Measurements from ENCODE around the gene APLP1. TPM values are rescaled to one million over a fixed set of nuclear protein-coding genes. Genes with fewer than 3 reads are reported as not detected.

Gene APLP1
- total RNA-seq, 1 donor from 2014 or later = 618 TPM

DNA sequence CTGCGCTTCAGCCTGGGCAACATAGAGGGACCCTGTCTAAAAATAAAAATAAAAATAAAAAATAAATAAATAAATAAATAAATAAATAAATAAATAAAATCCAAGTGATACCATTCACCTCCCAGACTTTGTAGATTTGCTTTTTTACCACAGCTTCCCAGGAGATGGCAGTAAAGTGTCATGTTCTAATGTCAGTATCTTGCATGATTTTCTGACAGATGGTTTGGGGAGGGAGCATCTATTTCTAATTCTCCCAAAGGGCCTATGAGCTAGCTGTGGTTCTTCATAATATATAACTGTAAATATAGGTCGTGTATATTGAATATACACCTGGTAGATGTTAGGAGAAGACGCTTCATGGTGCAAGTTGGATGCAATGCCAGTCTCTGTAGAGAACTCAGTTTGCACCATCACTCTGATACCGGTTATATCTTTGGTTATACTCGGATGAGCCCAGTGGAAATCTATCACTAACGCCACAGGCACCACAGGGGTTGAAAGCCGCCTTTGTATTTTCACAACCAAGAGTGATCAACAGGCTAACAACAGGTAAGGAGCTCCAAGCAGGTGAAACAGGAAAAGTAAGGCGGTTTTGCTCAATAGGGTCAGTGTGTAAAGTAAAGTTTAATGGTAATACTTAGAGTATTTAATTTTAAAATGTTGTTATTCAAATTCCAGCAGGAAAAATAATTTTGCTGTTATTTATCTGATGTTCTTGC lies 13.9 kb downstream of the APLP1 start:
- no peak for DNase-seq

DNA sequence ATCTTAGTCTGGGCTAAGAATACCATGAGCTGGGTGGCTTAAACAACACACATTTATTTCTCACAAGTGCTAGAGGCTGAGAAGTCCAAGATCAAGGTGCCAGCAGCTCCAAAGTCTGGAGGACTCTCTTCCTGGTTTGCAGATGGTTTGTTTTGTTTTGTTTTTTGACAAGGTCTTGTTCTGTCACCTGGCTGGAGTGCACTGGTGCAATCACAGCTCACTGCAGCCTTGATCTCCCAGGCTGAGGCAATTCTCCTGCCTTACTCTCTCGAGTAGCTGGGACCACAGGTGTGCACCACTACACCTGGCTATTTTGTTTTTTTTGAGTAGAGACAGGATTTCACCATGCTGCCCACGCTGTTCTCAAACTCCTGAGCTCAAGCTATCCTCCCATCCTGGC lies 15.5 kb downstream of the APLP1 start:
- Mint-ChIP-seq H3K27me3 (ENCODE audit: unreplicated experiment) (peaks cover 9% of the 10 kb centered on the region), H3K27ac (ENCODE audit: unreplicated experiment) (no peak overlapping the region)
- TF ChIP-seq, protein P1, sequence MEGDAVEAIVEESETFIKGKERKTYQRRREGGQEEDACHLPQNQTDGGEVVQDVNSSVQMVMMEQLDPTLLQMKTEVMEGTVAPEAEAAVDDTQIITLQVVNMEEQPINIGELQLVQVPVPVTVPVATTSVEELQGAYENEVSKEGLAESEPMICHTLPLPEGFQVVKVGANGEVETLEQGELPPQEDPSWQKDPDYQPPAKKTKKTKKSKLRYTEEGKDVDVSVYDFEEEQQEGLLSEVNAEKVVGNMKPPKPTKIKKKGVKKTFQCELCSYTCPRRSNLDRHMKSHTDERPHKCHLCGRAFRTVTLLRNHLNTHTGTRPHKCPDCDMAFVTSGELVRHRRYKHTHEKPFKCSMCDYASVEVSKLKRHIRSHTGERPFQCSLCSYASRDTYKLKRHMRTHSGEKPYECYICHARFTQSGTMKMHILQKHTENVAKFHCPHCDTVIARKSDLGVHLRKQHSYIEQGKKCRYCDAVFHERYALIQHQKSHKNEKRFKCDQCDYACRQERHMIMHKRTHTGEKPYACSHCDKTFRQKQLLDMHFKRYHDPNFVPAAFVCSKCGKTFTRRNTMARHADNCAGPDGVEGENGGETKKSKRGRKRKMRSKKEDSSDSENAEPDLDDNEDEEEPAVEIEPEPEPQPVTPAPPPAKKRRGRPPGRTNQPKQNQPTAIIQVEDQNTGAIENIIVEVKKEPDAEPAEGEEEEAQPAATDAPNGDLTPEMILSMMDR (IDR thresholded peaks at IDR 0.05; ENCODE audit: partially characterized antibody, unreplicated experiment) = no peak

More for the DNA sequence above, 13.9 kb downstream of the APLP1 start:
- H3K4me3 Mint-ChIP-seq (ENCODE audit: unreplicated experiment) = peak overlapping the region; percentile 78
- TF ChIP-seq, protein P1 (IDR thresholded peaks at IDR 0.05; ENCODE audit: partially characterized antibody, unreplicated experiment) = peak; percentile 60
- peaks cover 9% of the 10 kb centered on the region for H3K27me3 Mint-ChIP-seq (ENCODE audit: unreplicated experiment)
- H3K4me1 Mint-ChIP-seq (ENCODE audit: low read depth, unreplicated experiment) = peaks cover 23% of the 10 kb centered on the region
- H3K9me3 Mint-ChIP-seq (ENCODE audit: unreplicated experiment) = peaks cover 10% of the 10 kb centered on the region
- H3K27ac Mint-ChIP-seq (ENCODE audit: unreplicated experiment) = peak overlapping the region; percentile 78
- peaks cover 4% of the 10 kb centered on the region for H3K36me3 Mint-ChIP-seq (ENCODE audit: unreplicated experiment)

DNA sequence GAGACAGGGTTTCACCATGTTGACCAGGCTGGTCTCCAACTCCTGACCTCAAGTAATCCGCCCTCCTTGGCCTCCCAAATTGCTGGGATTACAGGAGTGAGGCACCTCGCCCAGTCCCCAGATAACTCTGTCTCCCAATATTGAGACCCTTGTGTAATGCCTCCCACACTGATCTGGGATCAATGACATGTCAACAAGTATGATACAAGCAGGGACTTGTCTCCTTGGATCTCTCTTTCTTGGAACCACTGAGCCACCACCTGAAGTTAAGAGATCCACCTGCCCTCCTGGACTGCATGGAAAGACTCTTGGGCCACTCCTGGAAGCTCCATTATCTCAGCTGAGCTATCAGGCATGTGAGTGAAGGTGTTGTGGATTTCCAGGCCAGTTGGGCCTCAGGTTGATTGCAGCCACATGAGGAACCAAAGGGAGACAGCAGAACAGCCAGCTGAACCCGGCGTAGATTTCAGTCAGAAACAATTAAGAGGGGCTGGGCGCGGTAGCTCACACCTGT lies 16.9 kb downstream of the APLP1 start:
- H3K27ac Mint-ChIP-seq (ENCODE audit: unreplicated experiment) = no peak overlapping the region
- DNase-seq = no peak
- H3K4me1 Mint-ChIP-seq (ENCODE audit: low read depth, unreplicated experiment) = peaks cover 19% of the 10 kb centered on the region
- TF ChIP-seq, protein P1 (IDR thresholded peaks at IDR 0.05; ENCODE audit: partially characterized antibody, unreplicated experiment) = no peak
- no peak overlapping the region for H3K4me3 Mint-ChIP-seq (ENCODE audit: unreplicated experiment)
- H3K27me3 Mint-ChIP-seq (ENCODE audit: unreplicated experiment) = peaks cover 5% of the 10 kb centered on the region
- peaks cover 16% of the 10 kb centered on the region for H3K36me3 Mint-ChIP-seq (ENCODE audit: unreplicated experiment)
- H3K9me3 Mint-ChIP-seq (ENCODE audit: unreplicated experiment) = peaks cover 3% of the 10 kb centered on the region

More for the DNA sequence above, 15.5 kb downstream of the APLP1 start:
- Mint-ChIP-seq H3K36me3 (ENCODE audit: unreplicated experiment) (peaks cover 12% of the 10 kb centered on the region), H3K9me3 (ENCODE audit: unreplicated experiment) (peaks cover 8% of the 10 kb centered on the region), H3K4me3 (ENCODE audit: unreplicated experiment) (no peak overlapping the region), H3K4me1 (ENCODE audit: low read depth, unreplicated experiment) (peaks cover 18% of the 10 kb centered on the region)
- DNase-seq = no peak

DNA sequence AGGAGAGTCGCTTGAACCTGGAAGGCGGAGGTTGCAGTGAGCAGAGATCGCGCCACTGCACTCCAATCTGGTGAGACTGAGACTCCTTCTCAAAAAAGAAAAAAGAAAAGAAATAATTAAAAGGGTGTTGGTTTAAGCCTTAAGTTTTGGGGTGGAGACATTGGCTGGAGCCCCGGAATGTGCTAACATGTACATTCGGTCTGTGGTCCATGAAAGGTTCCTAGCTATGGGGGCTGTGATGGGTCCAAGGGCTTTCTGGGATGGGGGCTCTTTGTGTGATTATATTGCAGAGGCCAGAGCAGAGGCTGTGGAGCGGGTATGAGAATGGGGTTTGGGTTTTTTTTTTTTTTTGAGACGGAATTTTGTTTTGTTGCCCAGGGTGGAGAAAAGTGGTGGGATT lies 17.5 kb downstream of the APLP1 start:
- H3K4me1 Mint-ChIP-seq (ENCODE audit: low read depth, unreplicated experiment) = peaks cover 21% of the 10 kb centered on the region
- TF ChIP-seq, protein P1 (IDR thresholded peaks at IDR 0.05; ENCODE audit: partially characterized antibody, unreplicated experiment) = no peak
- H3K9me3 Mint-ChIP-seq (ENCODE audit: unreplicated experiment) = peaks cover 3% of the 10 kb centered on the region
- H3K36me3 Mint-ChIP-seq (ENCODE audit: unreplicated experiment) = peaks cover 16% of the 10 kb centered on the region
- no peak overlapping the region for H3K4me3 Mint-ChIP-seq (ENCODE audit: unreplicated experiment)
- no peak for DNase-seq
- no peak overlapping the region for H3K27ac Mint-ChIP-seq (ENCODE audit: unreplicated experiment)
- H3K27me3 Mint-ChIP-seq (ENCODE audit: unreplicated experiment) = peaks cover 5% of the 10 kb centered on the region

DNA sequence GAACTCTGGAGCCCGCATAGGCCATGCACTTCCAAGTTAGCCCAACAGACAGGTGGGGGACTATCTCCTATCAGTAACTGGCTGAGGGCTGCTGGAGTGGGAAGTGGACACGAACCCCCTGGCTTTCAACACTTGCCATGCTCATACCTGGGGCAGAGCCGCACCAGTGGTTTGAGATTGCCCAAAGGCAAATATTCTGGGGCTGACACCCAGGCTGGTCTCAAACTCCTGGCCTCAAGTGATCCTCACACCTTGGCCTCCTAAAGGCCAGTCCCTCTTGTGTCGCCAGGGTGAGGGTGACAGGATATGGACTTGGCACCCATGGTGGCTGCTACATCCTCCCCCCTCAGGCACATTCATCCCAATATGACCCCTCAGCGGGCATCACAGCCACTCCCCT lies 18.8 kb downstream of the APLP1 start:
- H3K36me3 Mint-ChIP-seq (ENCODE audit: unreplicated experiment) = peaks cover 12% of the 10 kb centered on the region
- no peak for DNase-seq
- peaks cover 15% of the 10 kb centered on the region for H3K4me1 Mint-ChIP-seq (ENCODE audit: low read depth, unreplicated experiment)
- peaks cover 5% of the 10 kb centered on the region for H3K27me3 Mint-ChIP-seq (ENCODE audit: unreplicated experiment)
- TF ChIP-seq, protein P1 (IDR thresholded peaks at IDR 0.05; ENCODE audit: partially characterized antibody, unreplicated experiment) = no peak
- H3K4me3 Mint-ChIP-seq (ENCODE audit: unreplicated experiment) = no peak overlapping the region
- H3K9me3 Mint-ChIP-seq (ENCODE audit: unreplicated experiment) = peaks cover 3% of the 10 kb centered on the region
- no peak overlapping the region for H3K27ac Mint-ChIP-seq (ENCODE audit: unreplicated experiment)

Data from glutamatergic neuron (in vitro differentiated cells).